Sigmoid colon (tissue), 4 donors: ENCODE results near the gene GPR155.

Experiments
- CTCF ChIP-seq, 4 experiments: fragments of 450-650 bp in 3 of 4; fragments of 200-600 bp in 1 of 4; IDR thresholded peaks; one replicate each; pipeline ENCODE4 v1.5.1; 2016 to 2019; ENCODE audit warnings: antibody characterized with exemption in 4 of 4, mild to moderate bottlenecking in 3 of 4, moderate library complexity in 2 of 4
- EP300 ChIP-seq, 4 donors: sonication (generic); formaldehyde crosslinking; IDR thresholded peaks; one replicate each; pipeline ENCODE4 v1.6.1; 2017; ENCODE audit warnings: antibody characterized with exemption in 4 of 4
- POLR2A ChIP-seq, 2 donors: fragments of 450-650 bp; IDR thresholded peaks; one replicate each; pipeline ENCODE4 v1.6.1; 2016; ENCODE audit warnings: antibody characterized with exemption in 2 of 2, mild to moderate bottlenecking in 2 of 2, moderate library complexity in 2 of 2
- POLR2AphosphoS5 ChIP-seq, 4 donors: sonication (generic); formaldehyde crosslinking; IDR thresholded peaks; one replicate each; pipeline ENCODE4 v1.6.1; 2017; ENCODE audit warnings: antibody characterized with exemption in 4 of 4

- TF ChIP-seq CTCF (IDR thresholded peaks at IDR 0.05): no peak
- TF ChIP-seq POLR2A (IDR thresholded peaks at IDR 0.05): no peak
- no peak for TF ChIP-seq POLR2AphosphoS5 (IDR thresholded peaks at IDR 0.05)
- no peak for TF ChIP-seq EP300 (IDR thresholded peaks at IDR 0.05)
These were observed 6.2 kb upstream of the GPR155 start for GRCh38 chr2:174492963-174493431.
